ENCODE data around the gene GLYR1.

Gene GLYR1

DNA sequence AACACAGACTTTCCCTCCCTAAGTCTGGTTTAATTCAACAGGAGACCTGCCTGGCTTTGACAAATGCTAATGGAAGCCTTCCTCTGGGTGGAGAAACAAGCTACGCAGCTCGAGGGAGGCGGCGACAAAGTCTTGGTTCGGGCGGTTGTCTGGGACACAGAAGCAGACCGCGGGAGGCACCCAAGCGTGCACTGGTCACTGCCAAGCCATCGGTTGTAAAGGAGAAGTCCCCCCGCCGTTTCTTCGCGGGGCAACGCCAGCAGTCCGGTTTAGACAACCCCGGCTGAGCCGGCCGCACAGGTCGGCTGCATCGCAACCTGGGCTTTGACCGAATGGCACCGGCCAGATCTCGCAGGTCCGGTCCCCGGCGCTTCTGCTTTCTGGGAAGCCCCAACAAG is 586 bp downstream of the GLYR1 start:
- no peak for DNase-seq

DNA sequence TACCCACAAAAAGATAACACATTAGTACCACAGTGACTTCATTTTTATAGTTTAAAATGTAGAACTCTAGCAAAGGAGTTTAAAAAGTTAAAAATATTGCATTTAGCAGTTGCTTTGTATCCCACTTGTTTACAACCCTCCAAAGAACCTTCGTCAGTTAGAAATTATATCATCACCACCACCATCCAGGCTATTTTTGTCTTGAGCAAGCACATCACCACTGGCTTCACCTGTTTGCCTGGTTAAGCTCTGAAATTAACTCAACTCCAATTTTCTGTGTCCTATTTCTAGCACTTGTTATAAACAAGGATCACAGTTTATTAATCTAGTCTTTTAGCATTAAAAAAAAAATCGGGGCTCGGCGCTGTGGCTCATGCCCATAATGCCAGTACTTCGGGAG is 6.1 kb downstream of the GLYR1 start:
- no peak for DNase-seq

GRCh38 chr16:4839942-4840341 is 7.1 kb downstream of the GLYR1 start:
- no peak for DNase-seq

DNA sequence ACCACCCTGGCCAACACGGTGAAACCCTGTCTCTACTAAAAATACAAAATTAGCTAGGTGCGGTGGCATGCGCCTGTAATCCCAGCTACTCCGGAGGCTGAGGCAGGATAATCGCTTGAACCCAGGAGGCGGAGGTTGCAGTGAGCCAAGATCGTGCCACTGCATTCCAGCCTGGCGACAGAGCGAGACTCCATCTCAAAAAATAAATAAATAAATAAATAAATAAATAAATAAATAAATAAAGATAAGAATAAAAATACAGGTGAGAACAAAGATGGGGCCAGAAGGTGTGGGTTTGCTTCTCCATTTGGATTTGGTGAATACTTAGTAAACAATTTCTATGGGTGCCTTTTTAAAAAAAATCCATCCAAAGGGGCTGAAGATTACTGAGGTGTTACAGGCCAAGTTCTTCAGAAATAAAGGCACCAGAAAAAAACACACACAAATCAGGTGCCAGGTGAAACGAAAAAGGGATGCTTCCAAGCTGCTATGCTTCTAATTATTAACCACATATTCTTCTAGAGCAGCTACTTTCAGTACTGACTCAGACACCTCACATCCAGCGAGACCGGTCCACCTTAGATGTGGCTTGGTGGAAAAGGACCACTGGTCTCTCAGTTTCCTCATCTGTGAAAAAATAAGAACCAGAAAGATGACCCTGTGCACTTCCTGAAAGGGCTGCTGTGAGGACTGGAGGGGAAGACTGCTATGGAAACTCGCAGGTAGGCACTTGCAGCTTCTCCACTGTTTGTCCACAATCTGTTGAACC is 9.2 kb downstream of the GLYR1 start:
- DNase-seq, result no peak

DNA sequence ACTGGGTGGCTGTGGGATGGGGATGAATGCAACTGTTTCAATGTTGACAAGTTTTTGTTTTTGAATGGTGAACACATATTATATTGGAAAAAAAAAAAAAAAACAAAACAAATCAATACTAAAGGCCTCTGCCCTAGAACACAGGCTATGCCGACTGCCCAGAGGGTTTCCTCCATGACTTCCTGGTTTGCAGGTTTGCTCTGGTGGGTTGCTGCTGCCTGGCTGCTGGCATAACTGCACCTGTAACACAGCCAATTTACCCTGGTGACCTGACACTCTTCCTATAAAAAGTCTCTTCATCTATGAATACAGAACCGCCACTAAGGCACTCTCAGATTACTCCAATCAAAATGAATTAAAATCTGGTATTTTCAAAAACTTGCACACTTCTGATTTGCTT is 10.4 kb downstream of the GLYR1 start:
- no peak for DNase-seq

DNA sequence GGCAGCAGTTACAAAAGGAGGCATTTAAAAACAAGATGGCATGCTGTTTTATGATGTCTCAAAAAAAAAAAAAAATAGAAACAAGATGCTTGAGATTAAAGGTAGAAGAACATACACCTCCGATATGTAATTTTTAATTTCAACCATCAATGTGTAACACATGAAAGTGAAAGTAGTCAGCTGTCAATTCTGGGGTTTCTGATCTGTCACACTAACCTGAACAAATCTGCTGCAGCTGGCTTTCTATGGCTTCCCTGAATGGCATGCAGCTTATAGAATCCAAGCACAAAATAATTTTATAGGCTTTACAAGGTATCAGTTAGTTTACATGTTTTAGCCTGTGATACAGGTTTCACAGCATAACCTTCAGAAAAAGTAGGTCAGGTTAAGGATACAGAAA is 13.5 kb downstream of the GLYR1 start:
- no peak for DNase-seq

DNA sequence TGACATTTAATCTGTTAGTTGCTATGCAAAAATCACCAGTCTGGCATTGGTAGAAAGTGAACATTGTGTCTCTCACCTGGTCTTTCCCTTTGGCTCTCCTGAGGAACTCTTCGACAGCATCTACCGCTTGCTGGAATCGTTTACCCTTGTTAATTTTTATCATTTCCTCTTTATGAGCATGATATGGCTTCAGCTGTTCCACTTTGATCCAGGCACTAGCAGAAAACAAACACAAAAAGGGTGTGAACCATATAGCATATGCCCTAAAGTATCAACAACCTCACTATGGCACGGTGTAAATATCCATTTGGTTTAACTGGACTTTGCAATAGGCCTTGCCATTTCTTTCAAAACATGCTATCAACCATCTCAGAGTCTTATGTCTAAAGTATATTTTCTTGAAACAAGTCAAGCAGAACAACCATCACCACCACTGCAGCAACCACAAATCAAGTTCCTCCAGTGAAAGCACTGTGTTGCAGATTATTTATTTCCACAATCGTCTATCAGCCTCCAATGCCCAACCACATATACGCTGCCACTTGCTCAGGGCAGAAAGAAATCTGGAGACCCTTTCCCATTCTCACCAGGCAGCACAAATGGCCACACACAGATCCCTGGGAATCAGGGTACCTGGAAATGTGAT is 14.3 kb downstream of the GLYR1 start:
- DNase-seq, result no peak

DNA sequence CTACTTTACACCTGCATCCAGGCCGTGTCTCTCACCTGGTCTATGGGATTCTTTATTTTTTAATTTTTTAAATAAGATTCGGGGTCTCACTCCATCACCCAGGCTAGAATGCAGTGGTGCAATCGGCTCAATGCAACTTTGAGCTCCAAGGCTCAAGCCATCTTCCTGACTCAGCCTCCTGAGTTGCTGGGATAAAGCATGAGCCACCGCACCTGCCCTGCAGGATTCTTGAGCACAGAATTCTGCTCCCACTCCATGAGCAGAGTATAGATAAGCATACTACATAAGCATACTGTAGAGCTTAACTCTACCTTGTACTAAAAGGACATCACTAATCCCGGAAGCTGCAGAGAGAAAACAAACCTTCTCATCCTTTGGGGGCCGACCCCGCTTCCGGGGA is 15.5 kb downstream of the GLYR1 start:
- DNase-seq, result no peak

- DNase-seq, result no peak
Measured at GRCh38 chr16:4830408-4830807, 16.7 kb downstream of the GLYR1 start.

GRCh38 chr16:4828567-4829321 is 18.3 kb downstream of the GLYR1 start:
- DNase-seq, result no peak

DNA sequence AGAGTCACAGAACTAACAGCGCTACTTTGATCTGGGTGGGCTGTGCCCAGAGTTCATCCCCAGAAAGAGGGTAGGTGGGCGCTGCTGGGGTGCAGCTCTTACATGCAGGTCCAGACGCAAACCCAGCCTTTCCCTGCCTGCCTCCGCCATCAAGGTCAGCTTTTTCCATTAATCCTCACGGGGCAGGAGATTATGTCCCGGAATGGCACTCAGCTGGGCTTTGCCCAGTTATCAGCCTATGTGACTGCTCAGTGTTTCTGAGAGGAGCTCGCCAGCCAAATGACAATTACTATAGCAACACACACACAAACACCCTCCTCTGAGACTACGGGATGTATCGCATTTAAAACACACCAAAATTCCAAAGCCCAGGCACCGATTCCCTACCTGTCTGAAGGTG is 20.1 kb downstream of the GLYR1 start:
- no peak for DNase-seq

DNA sequence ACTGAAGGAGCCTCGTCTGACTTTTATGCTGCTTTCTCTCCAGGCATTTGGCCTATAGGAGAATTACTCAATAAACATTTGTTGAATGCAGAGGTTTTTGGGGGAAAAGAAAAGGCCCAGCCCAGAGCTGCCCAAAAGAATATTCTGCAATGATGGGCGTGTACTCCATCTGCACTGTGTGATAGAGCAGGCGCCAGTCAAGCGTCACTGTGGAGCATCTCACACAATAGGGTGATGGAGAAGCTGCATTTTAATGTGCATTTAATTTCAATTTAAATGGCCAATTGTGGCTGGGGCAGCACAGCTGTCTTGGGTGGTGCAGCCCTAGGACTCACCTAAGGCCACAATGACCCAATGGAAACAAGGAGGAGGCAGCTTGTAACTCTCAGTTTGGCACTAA is 20.6 kb downstream of the GLYR1 start:
- DNase-seq, result no peak

DNA sequence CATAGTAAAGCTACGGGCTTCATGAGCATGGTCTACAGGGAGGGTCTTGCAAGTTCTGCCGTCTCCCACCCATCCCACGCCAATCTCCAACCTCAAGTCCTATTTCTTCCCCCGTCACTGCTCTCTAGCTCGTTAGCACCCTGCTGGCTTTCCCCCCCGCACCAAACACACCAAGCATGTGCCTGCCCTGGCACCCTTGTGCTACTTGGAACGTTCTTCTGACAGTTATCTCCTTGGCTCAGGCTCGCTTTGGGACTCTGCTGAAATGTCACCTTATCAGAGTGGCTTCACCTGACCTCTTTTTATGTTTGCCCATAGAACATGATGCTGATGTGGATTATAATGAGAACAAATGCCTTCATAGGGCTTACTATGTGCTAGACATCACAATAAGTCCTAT is 21.9 kb downstream of the GLYR1 start:
- DNase-seq, result no peak

- DNase-seq, result no peak
Measured at GRCh38 chr16:4820652-4821051, 26.4 kb downstream of the GLYR1 start.

- no peak for DNase-seq
Measured at GRCh38 chr16:4814542-4815173, 32.4 kb downstream of the GLYR1 start.

DNA sequence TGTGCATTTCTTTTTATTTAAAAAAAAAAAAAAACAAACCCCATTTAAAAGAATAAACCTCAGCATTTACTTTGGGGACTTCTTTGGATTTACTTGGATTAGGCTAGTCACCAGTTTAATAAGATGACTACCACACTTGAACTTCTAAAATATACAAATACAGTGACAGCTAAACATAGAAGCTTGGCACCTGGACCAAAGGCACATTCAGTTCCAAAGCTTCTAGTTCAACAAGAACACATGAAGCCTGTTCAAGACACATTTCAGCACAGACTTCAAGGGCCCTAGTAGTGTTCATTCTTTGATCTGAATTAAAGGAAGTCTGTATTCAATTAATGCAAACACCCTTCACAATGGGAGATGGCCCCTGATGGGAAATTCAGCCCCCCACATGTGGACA is 33.0 kb downstream of the GLYR1 start:
- no peak for DNase-seq

DNA sequence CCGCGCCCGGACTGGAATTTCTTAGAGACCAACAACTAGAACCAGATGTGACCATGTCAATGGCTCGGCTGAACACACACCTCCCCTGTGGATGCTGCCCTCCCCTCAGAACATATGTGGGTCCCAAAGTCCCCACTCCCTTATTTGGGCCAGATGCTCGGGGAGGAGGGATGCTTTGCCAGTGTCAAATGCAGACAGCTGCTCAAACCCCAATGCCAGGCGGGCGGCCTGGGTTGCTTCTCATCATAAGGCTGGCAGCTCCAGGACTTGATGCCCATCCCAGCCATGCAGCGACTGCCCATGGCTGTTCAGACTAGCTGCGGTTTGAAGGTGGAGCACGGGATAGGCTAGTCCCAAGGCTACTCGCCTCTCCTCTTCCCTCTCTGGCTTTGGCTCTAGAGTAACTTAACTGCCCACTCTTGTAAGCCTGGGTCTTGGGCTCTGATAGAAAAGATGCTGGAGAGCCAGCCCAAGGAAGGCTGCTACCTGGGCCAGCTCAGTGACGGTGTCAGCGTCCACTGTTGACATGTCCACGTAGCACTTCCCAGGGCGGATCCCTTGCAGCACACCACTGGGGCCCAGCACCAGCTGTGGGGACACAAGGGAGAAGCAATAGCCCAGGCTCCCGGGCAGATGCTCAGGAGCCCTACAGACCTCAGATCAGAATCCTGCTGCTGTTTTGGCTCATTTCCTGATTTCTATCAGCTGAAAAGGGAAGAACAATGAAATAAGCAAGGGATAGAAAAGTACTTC is 33.7 kb downstream of the GLYR1 start:
- DNase-seq, result no peak

GRCh38 chr16:4811773-4812172 is 35.3 kb downstream of the GLYR1 start:
- DNase-seq, result no peak

DNA sequence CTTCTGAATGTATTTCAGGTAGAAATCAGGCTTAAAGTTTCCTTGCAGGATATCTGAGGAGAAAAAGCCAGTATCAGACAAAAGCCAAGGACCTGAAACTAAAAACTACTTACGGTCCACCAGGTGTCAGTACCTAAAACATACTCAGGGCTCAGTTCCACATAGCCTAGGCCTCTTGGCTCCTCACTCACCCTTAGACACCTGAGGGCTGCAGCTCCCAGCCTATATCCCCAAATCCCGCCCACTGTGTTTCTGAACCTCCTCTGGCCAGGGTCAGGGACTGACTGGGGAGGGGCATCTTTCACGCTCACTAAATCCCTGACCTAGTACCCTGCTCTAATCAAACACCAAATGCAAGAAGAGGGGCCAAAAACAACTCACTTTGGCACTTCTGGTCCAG is 35.8 kb downstream of the GLYR1 start:
- DNase-seq, result no peak

GRCh38 chr16:4806280-4806679 is 40.8 kb downstream of the GLYR1 start:
- DNase-seq, result no peak

DNA sequence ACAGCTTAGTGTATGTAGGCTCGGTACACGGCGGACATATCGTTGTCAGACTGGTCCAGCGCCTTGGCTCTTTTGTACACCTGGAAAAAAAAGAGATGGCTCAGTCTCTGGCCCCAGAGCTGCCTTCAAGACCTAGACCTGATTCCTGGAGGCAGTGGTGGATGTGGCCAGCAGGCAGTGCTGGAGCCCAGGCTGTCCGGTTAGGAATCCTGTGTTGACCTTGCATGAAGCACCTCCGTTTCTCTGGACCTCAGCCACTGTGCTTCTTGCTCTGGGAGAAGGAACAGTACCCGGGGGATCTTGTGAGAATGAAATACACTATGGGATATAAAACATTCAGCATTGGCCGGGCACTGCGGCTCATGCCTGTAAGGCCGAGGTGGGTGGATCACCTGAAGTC is 41.9 kb downstream of the GLYR1 start:
- DNase-seq, result no peak

DNA sequence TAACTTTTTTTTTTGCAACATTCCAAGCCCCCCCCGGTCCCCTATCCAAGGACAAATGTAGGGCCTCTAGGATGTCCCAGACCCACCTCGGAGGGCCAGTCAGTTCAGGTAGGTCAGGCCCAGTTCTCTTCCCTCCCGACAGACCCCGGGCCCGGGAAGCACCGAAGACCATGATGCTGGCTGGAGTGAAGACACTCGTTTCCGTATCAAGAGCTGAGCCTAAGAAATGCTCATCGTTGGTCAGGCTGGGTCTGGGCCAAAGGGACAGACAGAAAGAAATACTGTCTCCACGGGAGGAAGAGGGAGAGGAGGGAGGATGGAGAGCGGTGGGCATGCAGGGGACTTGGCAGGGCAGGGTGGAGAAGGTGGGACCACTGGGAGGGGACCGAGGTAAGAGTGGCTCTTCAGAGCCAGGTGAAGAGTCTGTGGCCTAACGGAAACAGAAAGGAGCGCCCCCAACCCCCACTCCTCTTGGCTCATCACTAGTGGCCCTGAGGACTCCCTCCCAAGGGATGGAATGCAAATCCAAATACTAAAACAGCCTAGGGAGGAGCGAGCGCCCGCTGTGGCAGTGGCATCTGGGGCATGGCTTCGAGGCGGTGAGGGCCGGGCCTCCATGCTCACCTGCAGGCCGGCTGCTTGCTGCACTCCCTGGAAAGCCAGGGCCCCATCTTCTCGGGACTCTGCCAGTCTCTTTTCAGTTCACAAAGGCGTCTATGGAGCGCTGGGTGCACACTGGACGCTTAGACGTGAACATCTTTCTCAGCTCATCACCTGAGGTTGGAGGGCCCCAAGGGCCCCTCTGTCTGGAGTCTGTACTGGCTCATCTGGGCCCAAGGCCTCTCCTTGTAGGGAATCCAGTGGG is 43.0 kb downstream of the GLYR1 start:
- DNase-seq, result no peak

Data from NCI-H2171 treated with DMSO at 0.1 percent for 48 hours (cell line).